GM19043 (cell line): ENCODE measurements around the gene RTN4R.
"Not testable (repeated sequence)": the region's sequence is repeated elsewhere in the genome, so short reads cannot be mapped to it uniquely, and the experiment has no call there.

ENCODE experiments used
- ATAC-seq: cut with Tn5 transposase; IDR thresholded peaks from one replicate; pipeline ENCODE4 v1.9.1; 2021; ENCODE audit warnings: low read depth; ENCODE audit not compliant: unreplicated experiment

Gene RTN4R

DNA sequence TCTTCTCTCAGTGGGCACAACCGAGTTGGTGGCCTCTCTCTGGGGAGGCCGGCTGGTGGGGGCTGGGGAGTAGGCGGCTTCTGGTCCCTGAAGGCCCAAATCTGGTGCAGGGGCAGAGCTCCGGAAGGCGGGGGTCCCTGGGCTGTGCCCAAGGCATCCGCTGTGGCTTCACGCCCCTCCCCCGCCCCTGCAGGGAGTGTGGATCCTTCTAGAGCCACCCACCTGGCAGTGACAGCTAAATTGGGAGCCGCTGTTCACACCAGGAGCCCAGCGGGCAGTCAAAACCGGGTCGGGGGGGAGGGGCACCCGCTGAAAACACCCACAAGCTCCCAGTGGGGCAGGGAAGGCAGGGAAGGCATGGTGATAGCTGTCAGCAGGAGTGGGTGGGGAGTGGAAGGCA, 4.6 kb upstream of the RTN4R start:
- no peak for ATAC-seq

DNA sequence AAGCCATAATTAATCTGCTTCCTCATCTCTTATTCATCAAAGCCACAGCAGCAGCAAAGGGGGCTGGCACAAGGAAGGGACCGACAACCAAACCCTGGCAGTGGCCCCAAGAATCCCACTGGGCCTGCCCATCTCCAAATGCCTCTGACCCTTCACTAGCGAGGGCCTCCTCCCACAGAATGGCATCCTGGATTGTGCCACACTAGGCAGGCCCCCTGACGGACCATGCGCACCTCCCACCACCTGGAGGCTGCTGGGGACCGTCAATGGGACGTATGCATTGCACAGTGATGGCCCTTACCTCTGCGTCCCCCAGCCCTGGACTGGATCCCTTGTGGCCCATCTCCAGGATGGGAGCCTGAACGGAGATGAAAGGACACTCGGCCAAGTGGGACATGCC, 4.1 kb upstream of the RTN4R start:
- ATAC-seq = no peak

DNA sequence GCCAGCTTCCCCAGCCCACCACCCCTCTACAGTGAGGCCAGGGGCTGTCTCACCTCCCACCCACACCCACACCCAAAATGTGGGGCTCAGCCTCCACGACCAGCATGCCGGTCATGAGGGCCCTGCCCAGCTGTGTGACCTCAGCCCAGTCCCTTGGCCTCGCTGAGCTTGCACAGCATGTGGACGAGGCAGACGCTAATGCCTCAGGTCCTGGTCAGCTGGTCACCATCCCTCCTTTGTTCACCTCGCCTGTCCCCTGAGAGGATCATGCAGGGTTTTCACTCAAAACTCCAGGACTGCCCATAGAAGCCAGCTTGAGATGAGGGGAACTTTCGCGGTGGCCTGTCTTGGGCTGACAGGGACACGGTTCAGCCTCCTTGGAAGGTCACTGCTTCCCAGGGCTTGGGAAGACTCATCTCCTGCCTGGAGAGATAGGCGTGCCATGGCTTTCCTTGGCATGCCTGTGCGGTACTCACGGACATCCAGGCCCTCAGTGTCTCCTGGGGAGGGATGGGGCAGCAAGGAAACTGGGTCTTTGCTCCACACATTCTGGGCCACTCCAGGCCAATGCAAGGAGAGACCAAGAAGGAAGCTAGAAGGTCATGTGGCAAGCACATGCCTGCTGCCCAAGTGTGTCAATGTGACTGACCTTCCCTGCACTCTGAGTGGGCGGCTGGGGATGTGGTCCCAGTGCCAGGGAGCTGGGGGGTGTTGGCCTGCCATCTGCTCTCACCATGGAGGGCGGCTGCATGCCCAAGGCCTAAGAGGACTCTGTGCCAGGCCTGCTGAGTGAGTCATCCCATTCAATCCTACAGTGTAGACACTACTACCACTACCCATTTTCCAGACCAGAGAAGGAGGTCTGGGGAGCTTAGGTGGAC, 3.2 kb upstream of the RTN4R start:
- ATAC-seq = no peak

DNA sequence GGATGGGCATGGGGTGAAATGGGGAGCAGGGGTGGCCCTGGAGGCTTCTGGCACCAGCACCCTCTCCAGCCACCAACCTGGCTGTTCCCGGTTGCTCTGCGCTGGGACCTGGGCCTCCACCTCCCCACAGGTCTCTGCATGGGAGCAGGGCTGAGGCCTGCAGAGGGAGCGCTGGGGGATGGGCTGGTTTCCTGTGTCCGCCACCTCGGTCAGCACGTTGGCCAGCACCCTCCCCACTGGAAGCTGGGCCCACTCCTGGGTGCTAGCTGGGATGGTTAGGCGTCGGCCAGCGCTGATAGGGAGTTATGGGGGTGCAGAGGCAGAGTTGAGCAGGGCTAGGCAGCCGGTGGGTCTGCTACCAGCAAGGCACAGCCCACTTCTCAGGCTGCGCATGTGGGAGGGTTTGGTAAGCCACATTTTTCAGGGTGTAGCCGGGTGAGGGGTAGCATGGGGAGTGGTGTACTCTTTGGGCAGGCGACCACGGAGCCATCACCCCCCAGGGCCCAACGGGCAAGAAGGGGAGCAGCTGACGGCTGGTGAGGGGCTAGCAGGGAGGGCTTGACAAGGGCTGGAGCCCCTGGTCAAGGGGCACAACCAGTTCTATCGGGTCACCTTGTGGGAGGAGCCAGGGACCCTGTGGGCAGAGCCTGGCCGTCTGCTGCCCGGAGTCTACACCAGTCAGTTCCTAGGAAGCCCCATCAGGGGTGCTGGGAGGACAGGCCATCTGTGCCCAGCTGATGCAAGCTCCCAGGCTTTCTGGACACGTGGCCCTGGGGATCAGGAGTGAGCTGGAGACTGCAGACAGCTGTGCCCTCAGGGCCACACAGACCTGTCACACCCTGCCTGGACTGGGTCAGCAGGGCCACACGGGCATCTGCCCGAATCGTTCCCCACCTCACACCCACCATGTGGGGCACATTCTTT, 2.3 kb upstream of the RTN4R start:
- ATAC-seq = not testable (repeated sequence)

DNA sequence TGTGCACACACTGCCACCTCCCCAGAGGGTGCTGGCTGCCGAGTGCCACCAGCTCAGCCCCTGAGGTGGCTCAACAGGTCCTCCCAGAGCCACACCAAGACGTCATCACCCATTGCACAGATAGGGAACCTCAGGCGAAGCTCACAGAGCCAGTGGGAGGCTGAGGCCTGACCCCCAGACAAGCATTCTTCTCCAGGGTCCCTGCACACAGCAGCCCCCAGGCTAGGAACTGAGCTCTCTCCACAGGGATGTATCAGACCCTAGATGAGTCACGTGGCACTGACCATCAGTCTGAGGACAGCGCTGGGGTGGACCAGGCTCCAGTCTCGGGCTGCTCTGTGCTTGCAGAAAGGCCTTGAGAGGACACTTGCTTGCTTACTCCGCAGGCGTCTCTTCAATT, 1.6 kb upstream of the RTN4R start:
- ATAC-seq = not testable (repeated sequence)

DNA sequence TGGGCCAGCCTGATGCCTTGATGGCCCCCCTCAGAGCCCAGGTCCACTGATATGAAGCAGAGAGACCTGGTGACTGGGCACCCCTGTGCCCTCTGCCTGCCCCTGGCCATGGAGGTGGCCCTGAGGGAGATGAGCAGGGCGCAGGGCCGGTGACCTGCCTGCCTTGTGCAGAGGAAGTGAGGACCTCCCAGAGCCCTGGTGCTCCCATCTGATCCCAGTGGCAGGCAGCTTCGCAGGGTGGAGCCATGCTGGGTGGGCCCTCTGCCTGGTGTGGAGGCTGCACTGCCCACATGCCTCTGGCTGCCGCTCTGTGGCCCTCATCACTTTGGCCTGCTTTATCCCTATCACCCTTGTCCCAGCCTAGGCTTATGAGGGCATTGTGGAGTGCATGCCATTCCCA, 1.1 kb upstream of the RTN4R start:
- ATAC-seq = not testable (repeated sequence)

DNA sequence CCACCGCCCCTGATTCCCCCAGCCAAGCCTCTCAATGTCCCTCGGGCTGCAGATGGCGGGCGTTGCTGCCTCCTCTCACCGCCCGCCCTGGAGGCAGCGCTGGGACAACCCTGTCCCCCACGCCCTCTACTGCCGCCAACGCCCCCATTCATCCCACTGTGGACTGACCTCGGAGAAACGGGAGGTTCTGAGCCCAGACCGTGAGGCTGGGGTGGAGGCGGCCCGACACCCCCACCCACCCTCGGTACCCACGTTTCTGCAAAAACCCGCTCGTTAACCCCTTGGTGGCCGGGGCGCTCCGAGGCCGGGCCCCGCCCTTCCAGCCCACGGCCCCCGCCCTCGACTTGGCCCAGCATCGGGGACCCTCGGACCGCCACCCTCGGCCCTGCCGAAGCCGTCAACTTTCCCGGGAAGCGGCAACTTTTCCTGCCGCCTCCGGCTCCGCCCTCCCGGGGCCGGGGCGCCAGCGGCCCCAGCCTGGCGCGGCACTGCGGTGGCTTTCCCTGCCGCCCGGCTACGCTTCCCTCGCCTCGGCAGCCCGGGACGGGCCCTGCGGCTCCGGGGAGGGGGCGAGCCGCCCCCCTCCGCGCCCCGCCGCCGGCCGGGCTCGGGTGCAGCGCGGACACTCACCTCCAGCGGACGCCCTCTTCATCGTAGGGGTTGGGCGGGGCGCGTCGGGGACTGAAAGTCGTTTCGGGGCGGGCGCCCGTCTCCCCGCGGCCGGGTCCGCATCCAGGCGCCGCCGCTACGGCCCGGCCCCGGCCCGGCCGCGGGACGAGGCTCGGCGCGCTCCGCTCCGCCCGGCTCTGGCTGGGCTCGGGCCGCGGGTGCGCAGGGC, 458 bp downstream of the RTN4R start:
- ATAC-seq = no peak

DNA sequence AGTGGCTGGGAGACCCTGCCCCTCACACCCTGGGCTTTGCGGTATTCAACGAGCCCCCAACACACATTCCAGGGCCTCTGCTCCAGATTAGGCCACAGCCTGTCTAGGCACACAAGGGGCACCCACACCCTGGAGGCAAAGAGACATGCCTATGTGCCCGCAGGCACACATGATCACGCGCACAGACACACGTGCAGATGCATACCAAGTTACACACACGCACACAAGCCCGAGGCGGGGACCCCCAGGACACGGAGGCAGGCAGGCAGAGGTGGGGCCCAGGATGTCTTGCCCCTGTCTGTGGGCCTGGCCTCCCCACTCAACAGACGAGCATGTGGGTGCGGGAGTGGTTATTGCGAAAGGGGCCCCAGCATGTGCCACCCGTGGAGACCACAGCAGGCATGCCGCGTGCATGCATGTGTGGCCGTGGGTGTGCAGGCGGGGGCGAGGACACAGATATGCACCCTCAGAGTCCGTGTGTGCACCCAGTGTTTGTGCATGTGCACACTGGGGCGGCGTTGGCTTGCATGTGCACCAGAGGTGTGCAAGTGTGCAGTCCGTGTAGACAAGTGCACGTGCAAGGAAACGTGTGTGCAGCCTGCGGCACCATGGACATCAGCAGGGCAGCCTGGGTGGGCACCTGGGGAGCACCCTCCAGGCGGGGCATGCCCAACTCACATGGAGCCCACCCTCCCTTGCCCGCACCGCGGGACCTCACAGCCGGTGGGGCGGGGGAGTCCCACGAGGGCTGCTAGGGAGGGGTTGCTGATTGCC, 1.3 kb downstream of the RTN4R start:
- ATAC-seq = not testable (repeated sequence)

DNA sequence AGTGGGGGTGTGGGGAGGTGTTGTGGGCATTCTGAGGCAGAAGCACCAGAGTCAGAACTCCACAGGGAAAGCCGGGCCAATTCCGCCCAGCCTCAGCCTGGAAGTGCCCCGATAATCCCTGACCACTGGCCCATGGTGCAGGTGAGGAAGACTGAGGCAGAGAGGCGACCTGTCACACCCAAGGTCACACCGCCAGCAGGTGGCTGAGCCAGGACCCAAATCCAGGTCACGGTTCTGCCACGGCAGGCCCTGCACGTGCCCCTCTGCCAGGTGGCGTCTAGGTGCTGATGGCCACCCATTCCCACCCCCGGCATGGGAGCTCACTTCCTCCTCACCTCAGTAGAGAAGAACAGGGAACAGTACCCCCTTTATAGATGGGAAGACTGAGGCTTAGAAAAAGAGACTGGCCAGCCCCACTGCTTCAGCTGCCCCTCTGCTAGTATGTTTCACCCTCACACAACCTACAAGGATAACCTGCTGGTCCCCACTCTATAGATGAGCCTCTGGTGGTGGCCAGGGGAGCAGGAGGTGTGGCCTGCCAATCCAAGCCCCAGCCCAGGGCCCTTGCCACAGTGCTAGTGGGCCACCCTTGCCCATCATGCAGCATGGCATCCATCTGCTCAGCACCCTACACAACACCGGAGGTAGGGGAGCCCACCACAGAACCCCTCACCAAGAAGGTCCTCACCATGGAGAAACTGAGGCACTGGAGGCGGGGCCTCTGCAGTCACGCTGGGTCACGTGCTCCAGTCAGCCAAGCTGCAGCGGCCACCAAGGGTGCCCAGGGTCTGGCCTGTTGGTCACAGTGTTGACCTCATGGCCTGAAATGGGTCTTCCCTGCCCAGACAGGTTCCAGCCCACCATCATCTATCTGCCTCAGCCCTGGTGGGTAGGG, 2.1 kb downstream of the RTN4R start:
- not testable (repeated sequence) for ATAC-seq

DNA sequence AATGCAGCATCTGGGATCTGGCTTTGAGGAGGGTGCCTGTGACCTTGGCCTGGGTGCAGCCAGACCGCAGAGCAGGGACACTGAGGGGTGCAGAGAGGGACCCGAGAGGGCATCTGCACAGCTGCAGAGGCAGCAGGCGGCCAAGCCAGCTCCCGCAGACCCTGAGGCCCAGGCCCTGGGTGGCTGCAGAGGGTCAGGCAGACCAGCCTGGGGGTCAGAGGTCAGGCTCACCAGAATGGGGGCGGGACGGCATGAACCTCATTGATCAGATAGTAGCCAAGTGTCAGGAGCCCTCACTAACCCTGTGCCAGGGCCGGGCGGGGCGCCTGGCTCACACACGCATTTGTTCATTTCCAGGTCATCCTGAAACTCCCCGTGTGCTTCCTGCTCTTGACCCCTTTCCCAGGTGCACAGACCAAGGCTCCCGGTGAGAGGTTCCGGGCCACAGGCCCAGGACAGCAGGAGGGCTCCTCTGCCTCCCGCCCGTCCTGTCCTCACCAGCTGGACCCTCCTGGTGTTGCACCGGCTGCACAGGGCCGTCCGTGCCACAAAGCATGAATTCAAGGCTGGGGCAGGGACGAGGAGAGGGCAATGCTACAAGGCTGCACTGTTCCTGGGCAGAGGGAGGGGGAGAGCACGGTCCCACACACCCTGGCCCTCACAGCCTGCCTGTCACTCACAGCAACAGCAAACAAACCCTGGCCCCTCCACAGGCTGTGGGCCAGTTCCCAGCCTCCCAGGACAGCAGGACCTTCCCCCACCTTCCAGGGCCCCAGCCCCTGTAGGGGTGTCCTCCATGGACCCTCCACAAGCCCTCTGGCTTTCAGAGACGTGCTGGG, 3.3 kb downstream of the RTN4R start:
- ATAC-seq = no peak

DNA sequence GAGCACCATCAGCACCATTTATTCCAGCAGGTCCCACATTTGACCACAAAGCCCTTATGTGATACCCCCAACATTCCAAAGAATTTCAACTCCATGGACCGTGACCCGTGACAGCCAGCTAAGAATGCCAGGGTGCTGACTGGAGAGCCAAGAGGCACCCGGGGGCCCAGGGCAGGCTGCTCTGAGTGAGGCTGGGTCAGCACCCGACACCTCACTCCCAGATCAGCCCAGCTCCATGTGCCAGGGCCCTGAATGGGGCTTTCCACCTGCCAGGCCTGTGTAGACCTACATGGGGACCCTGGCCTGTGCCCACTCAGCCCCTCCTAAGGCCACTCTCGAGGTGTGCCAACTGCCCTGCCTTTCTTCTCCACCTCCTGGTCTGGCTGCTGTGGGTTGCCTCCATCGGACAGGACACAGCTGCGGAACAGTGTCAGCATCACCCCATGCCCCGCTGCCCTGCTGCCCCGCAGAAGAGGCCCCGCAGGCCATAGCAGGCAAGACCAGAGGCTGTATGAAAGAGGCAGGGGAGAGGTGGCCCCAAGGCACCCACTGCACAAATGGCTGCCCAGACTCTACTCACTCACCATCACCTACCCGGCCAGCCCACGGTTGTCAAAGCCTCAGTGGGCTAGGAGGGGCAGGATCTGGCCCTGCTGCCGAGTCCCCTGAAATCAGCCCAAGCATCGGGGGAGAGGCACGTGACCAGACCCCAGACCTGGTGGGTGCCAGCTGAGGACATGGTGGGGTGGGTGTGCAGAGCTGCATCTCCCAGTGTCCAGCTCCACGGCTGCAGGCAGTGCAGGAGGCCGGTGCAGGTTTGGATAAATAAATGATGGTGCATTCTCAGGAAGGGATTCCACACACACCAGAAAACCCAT, 4.5 kb downstream of the RTN4R start:
- not testable (repeated sequence) for ATAC-seq

DNA sequence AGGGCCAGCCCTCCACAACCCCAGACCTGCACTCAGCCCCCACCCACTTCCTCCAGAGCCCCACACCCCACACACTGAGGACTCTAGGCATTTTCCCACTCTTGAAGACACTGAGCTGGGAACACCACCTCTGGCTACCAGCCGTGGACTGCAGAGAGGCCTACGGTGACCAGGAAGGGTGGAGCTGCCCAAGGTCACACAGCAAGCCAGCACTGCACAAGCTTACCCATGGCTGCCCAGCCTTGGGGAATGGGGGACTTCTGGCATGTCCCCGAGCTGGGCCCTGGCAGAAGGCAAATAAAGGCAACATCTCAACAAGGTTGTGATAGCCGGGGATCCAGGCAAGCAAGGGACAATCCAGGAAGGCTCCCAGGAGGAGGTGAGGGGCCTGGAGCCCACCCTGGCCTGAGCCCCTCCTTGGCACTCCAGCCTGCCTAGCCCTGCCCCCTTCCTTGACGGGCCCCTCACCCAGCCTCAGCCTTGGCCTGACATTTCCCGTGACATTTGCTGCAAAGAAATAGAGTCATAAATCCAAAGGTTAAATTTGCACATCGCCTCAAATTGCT, 5.5 kb downstream of the RTN4R start:
- no peak for ATAC-seq

DNA sequence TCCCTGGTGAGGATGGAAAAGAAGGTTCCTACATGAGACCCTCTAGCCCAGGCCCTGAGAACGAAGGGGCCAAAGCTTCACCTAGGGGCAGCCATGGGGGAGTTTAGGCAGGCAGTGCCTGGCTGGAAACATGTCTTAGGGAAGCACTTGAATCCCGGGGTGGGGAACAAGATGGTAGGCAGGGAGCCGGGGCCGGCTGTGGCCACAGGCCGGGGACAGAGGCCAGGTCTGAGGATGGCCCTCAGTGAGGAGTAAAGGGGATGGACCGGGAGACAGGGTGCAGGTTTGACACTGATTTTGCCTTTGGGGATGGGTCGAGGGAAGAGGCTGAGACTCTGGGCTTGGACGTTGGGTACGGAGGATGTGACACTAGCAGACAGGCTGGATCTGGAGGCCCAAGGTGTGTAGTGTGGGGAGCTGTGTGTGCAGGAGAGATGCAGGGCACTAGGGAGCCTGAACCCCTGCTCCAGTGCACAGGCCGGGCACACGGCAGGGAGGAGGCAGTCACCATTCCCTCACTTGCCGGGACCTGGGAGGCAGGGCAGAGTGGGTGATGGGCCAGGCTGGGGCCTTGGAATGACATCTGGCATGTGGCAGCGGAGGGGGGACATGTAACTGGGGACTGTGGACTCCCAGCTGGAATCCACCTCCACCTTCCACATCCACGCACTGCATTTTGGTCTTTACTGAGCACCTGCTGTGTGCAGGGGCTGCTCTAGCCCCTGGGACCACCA, 6.1 kb downstream of the RTN4R start:
- ATAC-seq = no peak

DNA sequence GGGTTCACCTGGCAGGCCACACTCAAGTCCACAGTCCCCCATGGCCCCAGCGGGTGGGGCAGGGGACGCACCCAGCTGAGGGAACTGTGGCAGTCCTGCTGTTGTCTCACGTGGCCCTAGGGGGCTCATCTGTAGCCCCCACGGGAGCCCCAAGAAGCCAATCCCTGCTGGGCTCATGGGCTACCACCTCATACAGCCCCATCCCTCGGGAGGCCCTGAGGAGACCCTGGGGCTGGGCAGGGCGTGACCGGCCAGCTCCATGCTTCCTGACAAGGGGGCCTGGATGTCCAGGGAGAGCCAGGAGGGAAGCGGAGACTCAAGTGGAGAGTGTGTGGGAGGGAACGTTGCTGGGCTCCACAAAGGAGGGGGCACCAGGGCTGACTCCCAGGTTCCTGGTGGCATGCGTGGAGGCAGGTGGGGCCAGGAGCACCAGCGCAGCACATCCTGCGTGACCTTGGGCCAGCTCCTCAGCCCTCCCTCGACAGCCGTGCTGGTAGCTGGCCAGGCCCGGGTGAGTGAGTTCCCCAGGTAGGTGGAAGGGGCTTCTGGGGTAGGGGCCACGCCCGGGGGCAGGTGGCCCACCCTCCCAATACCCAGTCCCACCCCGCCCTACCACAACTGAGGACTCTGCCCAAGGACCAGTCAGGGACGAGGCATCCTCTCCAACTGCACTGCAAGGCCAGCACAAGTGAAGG, 7.9 kb downstream of the RTN4R start:
- no peak for ATAC-seq

DNA sequence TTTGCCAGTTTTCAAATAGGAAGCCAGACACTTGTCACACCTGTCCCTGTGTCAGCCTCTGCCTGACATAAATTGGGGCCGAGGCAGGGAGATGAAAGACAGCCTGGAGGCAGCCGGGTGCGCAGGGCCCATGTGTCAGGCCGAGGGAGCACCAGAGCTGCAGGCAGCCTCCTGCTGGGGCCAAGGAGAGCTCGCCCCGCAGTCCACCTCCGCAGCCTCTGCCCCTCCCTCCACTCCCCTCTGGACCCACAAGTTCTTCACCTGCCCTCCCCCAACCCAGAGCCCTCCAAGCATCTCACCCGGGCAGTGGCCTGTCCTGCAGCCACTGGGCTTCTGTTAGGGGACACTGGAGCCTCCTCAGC, 8.8 kb downstream of the RTN4R start:
- ATAC-seq = no peak
